Activated CD8-positive, alpha-beta memory T cell treated with anti-CD3 and anti-CD28 coated beads for 1 hour (primary cell): Measurements from ENCODE around the gene FXYD3.
A peak's percentile ranks its signal among the peaks of the same experiment; 100 is the strongest.

ENCODE experiments used
- DNase-seq, 2 donors: peaks; one replicate each; pipeline ENCODE4 v3.0.0-alpha.2; 2020; ENCODE audit warnings: low read depth in 1 of 2; ENCODE audit errors: extremely low read depth in 1 of 2

FXYD3 gene

DNA sequence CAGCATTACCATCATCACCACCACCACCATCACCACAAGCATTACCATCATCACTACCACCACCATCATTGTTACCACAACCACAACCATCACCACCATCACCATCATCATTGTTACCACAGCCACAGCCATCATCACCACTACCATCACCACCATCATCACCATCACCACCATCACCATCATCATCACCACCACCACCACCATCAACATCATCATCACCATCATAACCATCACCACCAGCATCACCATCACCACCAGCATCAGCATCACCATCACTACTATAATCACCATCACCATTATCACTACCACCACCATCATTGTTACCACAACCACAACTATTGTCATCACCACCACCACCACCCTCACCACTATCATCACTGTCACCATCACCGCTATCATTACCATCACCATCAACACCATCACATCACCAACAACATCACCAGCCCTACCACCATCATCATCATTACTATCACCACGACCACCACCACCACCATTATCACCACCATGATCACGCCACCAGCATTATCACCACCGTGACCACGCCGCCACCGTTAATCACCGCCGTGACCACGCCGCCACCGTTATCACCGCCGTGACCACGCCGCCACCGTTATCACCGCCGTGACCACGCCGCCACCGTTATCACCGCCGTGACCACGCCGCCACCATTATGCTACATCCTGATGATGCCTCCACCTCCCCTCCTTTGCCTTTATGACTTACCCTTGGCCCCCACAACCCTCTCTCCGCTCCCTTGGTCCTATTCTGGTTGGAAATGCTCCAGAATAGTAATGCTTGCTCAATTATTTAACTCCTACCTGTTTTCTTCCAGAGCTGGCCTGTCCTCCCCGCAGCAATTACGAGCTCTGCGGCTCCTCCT, 10.0 kb upstream of the FXYD3 start:
- no peak for DNase-seq

DNA sequence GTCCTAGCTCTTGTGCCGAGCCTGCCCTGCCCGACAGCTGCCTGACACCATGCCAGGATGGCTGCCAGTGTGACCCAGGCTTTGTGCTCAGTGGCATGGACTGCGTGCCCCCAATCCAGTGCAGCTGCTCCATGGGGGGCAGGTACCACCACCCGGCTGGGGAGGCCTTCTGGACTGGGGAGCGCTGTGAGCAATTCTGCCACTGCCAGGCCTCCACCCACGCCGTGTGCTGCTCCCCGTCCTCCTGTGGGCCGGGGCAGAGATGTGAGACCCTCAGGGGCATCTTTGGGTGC, 9.4 kb upstream of the FXYD3 start:
- no peak for DNase-seq

DNA sequence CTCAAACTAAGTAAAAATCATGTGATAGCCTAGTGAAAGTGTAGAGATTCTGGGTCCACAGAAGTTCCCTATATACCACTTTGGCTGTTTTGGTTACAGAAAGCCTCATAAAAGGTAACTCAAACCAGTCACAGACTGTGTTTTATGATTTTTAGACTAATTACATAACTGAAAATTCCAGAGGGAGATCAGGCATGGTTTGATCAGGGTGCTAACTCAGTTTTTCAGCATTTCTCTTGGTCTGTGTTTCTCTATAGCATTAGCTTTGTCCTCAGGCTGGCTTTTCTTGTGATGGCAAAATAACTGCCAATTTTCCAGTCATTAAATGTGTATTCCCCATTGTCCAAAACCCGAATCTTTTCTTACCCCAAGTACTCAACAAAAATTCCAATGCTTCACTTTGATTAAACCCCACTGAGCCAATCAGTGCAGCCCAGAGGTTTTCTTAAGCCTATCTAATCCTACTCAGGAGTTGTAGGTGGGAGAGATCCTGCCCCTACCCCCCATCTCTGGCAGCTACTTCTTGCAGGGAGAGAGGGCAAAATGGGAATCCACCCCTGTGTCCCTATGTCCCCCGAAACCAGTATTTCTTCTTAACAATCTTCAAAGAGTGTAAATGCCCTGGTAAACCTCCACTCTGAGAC, 8.6 kb upstream of the FXYD3 start:
- no peak for DNase-seq

DNA sequence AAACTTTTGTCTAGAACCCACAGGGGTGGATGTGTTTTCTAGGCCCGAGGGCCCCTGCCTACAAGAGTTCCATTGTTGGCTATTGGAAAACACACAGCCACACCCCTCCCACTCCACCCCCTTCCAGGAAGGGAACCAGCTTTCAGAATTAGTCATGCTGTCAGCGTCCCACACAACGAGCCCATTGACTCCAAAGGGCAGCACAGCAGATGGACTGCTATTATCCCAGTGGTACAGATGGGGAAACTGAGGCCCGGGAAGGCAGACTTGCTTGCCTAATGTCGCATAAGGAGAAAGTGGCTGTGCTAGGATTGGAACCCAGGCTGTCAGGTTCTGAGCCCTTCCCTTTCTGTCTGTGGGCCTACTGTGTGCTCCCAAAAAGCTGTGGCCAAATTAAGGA, 8.1 kb upstream of the FXYD3 start:
- no peak for DNase-seq

DNA sequence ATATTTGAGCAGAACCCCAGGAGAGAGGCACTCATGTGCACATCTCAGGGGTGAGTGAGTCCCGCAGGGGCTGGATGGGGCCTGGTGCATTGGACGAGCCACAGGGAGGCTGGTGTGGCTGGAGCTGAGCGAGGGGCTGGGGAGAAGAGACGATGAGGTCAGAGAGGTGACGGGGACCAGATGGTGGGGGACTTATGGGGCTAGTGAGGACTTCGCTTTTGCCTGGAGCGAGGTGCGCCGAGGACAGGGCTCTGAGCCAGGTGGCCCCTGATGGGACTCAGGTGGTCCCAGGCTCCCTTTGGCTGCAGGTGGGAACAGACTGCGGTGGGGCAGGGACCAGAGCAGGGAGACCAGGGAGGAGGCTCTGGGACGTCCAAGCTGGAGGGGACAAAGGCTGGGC, 6.9 kb upstream of the FXYD3 start:
- no peak for DNase-seq

DNA sequence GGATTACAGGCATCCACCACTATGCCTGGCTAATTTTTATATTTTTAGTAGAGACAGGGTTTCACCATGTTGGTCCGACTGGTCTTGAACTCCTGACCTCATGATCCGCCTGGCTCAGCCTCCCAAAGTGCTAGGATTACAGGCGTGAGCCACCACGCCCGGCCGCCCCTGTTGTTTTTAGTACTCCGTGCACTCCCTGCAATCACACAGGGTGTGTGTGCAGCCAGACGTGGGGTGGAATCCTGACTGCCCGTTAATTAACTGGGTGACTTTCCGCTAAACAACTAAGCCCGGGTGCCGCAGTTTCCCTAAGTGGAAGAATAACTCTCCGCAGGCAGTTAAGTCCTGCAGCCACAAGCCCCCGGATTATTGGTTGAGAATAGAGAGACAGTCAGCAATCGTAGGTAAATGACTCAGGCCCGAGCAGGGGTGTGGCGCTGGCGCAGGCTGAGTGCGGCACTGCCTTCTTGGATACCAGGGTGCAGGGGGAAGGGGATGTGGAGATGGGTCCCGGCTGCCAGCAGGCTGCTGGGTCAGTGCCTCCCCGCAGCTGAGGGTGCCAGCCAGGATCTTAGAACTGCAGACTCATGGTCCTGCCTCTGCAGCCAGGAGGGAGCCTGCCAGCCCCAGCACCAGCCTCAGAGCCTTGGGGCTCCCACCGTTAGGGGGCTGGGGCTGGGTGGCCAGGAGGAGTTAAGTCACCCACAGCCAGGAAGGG, 6.1 kb upstream of the FXYD3 start:
- no peak for DNase-seq

DNA sequence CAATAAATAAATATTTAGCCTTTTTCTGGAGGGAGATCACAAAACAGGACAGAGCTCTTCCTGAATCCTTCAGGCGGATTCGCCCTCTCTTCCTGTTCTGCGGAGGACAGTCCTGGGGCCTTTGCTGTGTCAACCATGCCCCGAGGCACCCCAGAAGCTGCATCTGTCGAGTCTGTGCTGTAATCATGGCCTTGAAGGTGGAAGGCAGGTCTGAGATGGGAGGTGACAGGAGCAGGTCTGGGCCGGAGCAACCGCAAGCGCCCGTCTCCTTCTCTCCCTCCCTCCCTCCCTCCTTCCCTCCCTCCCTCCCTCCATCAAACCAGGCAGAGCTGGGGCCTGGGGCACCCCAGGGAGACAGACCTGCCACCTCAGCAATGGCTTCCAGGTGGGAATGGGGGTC, 4.6 kb upstream of the FXYD3 start:
- DNase-seq: no peak

DNA sequence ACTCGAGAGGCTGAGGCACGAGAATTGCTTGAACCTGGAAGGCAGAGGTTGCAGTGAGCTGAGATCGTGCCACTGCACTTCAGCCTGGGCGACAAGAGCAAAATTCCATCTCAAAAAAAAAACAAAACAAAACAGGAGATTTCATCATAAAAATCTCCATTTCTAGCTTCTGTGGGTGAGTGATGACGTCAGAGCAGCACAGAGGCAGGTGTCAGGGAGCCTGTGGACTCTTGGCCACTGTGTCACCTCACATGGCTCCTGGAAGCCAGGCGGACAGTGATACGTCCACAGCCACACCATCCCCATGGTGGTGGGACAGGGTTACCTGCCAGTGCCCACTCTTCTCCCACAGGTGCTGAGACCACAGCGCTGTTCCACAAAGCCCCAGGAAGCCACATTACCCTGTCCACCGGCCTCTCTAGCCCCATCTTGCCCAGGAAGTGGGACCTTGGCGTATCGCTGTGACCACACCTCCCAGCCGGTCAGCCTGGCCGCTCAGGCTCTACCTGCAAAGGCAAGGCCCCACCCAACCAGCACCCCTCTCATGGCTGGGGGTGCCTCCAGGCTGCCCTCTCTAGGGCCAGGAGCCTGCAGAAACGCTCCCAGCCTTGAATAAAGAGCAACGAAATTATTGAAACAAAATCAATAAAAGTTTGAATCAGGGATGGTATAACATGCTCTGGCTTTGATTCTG, 2.5 kb upstream of the FXYD3 start:
- no peak for DNase-seq

DNA sequence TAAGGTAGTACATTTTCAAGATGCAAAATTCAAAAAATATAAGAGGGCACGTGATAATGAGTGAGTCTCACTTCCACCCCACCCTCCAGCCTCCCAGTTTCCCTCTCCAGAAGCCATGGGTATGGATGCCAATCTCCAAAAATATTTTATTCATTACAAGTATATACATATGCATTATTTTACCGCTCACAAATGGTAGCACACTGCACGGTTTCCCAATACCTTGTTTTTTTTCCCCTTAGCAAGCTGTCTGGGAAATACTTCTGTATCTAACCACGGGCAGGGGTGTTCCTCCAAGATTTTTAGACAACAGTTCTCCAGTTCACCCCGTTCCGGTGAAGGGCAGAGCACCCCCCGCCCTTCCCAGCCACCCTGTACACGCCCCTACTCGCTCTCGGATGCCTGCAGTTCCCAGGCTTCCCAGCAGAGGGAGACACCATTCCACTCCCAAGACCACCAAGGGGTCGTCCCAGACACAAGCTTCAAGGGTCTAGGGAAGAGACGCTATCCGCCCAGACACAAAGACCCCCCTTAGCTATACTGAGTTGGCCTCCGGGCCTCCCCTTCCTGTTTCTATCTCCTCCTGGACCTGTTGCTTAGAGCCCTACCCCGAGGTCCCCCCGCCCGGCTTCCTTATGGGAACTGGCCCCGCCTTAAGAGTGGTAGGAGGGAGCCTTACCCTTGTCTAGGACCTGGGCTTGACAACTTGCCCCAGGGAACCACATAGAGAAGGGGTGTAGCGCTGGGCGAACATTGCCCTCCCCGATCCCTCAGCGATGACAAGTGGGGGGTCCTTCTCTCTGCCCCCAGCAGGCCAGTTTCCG, 1.1 kb upstream of the FXYD3 start:
- peak; percentile 24 to 50 for DNase-seq

DNA sequence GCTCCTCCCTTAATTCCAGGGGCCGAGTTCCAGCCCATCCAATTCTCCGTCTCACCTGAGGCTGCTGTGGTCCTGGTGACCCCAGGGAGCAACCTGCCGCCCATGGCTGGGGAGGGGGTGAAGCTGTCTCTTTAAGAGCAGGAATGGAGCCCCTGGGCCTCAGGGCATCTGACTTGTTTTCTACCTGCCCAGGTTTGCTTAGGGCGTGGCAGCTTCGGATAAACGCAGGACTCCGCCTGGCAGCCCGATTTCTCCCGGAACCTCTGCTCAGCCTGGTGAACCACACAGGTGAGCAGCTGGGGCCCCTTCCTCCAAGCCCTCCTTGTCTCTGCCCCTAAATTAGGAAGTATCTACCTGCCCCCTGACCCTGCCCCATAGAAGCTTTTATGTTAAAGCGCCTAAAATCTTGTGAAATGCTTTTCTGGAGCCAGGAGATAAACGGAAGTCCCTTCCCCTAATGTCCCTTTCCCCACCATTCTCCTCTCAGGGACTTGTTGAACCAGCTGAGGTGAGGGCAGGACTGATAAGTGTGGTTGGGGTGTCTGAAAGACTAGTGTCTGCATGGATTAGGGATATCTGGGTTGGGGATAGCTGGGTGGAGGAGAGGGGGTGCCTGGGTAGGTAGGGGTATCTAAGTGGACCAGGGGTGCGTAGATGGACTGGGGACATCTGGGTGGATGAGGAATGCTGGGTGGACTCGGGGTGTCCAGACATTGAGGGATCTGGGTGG, 614 bp downstream of the FXYD3 start:
- DNase-seq: no peak

DNA sequence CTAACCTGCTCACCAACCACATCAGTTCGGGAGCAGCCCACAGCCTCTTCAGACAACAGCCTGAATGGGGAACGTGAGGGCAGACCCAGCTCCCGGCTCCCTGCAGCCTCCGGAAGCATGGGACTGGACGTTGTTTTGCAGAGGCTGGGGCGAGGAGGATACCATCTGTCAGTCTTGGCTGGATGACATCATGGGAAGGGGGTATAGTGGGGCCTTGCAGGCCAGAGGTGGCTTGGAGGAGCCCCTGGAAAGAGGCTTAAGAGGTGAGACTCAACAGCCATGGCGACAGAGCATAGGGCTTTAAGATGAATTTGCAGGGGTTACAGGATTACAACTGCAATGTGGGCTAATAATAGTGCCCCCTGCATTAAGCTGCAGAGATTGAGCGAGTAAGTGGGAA, 1.5 kb downstream of the FXYD3 start:
- DNase-seq: no peak

DNA sequence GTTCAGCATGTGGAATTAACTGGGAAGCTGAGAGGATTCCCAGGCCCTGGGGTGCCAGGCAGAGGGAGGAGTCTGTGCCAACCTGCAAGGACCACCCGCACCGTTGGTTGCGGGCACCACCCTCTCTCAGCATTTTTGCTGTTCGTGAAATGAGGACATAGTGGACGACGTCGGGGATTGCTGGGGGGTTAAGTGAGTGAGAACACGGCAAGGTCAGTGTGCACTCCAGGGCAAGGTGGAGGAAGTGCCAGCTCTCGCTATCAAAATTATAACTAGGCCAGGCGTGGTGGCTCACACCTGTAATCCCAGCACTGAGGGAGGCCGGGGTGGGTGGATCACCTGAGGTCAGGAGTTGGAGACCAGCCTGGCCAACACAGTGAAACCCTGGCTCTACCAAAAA, 2.2 kb downstream of the FXYD3 start:
- no peak for DNase-seq

DNA sequence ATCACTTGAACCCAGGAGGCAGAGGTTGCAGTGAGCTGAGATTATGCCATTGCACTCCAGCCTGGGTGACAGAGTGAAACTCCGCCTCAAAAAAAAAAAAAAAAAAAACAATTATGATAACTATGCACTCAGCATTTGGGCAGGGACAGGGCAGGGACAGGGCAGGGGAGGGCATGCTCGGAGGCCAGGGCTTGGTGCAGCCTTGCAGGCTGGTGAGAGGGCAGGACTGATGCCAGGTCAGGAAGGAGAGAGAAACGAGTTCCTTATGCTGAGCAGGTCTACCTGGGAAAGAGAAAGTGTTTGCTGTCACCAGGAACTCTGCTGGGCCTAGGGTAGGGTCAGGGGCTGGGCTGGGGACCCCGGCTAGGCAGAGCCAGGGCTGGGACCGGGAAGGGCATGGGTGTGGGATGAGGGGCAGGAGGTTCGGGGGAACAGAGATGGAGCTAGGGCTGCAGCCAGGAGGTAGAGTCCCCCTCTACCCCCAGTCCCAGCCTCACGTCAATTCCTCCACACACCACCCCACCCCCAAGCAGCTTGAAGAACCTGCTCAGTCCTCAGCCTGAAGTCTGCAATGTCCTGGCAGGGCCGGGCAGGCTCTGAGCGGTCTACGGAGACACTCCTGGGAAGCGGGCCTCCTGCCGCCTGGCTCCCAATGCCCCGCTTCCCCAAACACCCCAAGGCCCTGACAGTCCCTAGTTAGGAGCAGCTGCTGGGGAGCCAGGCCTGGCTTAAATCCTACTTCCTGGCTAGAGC, 2.8 kb downstream of the FXYD3 start:
- DNase-seq: no peak

DNA sequence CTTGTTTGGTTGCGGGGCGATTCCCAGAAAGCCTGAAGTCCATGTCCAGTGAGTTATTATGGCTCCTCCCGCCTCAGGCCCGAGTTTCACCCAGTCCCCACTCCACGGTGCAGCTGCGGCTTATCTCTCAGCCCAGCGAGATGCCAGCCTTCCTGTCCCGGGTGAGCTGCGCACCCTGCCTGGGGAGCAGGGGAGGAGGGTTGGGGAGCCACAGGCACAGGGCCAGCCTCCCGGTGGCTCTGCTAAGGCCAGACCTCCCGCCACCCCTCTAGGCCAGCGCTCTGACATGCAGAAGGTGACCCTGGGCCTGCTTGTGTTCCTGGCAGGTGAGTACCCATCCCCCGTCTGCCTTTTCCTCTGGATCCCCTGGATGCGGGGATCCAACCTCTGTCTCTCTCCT, 3.5 kb downstream of the FXYD3 start:
- DNase-seq: no peak

DNA sequence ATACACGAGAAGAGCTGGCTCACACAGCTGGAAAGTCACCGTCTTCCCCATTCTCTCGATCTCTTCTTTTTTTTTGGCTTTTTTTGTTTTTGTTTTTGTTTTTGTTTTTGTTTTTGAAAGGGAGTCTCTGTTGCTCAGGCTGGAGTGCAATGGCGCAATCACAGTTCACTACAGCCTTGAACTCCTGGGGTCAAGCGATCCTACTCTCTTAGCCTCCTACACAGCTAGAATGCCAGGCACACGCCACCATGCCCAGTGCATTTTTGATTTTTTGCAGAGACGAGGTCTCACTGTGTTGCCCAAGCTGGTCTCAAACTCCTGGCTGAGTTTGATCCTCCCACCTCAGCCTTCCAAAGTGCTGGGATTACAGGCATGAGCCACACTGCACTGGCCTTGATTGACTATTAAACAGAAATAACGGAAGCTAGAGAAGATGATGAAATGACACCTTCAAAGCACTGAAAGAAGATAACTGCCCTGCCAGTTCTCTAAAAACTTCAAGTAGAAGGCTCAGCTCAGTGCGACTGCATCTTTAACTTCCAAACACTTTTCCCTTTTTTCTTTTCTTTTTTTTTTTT, 4.0 kb downstream of the FXYD3 start:
- no peak for DNase-seq

DNA sequence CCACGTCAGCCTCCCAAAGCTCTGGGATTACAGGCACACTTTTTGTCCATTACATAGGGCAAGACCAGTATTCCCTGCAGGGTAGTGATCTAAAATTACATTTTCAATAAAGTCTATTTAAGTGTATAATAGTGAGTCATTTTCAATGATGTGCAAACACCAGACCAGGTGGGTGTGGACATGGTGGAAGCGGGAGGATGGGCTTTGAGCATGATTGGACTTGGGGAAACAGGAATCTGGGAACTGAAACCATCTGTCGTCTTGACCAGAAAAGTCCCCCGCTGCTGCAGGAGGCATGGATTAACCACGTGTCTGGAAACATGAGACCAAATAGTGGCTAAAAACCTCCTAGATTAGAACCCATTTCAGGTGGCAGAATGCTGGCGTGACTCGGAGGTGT, 4.9 kb downstream of the FXYD3 start:
- no peak for DNase-seq

DNA sequence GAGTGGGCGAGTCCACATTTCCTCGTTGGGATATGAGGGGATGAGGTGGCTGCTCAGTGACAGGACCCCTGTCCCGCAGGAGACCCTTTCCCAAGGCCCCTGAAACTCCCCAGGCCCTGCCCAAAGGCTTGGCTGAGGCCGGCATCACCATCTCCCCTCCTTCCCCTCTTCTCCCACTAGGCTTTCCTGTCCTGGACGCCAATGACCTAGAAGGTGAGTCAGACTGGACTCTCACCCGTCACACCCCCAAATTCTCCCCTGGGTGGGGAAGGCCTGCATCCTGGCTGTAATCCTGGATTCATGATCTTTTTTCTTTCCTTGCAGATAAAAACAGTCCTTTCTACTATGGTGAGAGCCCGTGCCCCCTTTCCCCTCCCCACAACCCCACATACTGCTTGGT, 5.3 kb downstream of the FXYD3 start:
- no peak for DNase-seq

DNA sequence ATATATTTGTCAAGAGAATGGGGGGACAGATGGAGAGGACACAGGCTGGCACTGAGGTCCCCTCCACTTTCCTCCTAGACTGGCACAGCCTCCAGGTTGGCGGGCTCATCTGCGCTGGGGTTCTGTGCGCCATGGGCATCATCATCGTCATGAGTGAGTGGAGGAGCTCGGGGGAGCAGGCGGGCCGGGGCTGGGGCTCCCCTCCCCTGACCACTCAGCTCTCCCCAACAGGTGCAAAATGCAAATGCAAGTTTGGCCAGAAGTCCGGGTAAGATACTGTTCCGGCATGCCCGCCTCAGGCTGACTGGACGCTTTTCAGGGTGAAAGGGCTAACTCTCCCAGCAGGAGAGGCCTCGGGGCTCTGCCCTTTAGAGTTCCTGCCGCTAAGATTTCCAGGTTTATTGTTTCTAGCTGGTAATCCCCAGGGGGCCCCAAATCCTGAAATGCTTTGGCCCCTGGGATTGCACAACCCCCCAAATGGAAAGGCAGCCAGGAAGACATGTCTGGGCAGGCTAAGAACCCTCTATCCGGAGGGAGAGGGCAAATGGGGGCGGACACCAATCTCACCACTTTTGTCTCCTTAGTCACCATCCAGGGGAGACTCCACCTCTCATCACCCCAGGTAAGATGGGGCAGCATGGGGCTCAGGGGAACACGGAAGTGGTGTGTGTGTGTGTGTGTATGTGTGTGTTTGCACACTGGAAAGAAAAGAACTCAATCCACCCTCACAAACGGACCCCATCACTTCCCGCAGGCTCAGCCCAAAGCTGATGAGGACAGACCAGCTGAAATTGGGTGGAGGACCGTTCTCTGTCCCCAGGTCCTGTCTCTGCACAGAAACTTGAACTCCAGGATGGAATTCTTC, 7.3 kb downstream of the FXYD3 start:
- no peak for DNase-seq
